Activated naive CD8-positive, alpha-beta T cell (primary cell): Measurements from ENCODE around the gene RBM47.
"Not testable (repeated sequence)": the region's sequence is repeated elsewhere in the genome, so short reads cannot be mapped to it uniquely, and the experiment has no call there.

Experiments used
- H3K27ac Mint-ChIP-seq: one replicate; pipeline ENCODE4 v1.8.0; 2021; ENCODE audit warnings: mixed read lengths
- H3K27me3 Mint-ChIP-seq: one replicate; pipeline ENCODE4 v1.8.0; 2021; ENCODE audit warnings: mixed read lengths
- H3K36me3 Mint-ChIP-seq: one replicate; pipeline ENCODE4 v1.8.0; 2021; ENCODE audit warnings: mixed read lengths
- H3K4me1 Mint-ChIP-seq: one replicate; pipeline ENCODE4 v1.8.0; 2021; ENCODE audit warnings: low read depth, mixed read lengths
- H3K4me3 Mint-ChIP-seq: one replicate; pipeline ENCODE4 v1.8.0; 2021; ENCODE audit warnings: mild to moderate bottlenecking, mixed read lengths
- H3K9me3 Mint-ChIP-seq: one replicate; pipeline ENCODE4 v1.8.0; 2021; ENCODE audit warnings: low read depth, mixed read lengths

Gene RBM47

GRCh38 chr4:40409835-40410234 lies 219.8 kb downstream of the RBM47 start:
- no peak overlapping the region for H3K27ac Mint-ChIP-seq
- no peaks in the 10 kb centered on the region for H3K27me3 Mint-ChIP-seq
- H3K4me3 Mint-ChIP-seq = no peak overlapping the region
- no peaks in the 10 kb centered on the region for H3K4me1 Mint-ChIP-seq
- H3K36me3 Mint-ChIP-seq = peaks cover 13% of the 10 kb centered on the region
- H3K9me3 Mint-ChIP-seq = no peaks in the 10 kb centered on the region

- not testable (repeated sequence) for H3K27ac Mint-ChIP-seq, H3K4me3 Mint-ChIP-seq, H3K4me1 Mint-ChIP-seq, H3K27me3 Mint-ChIP-seq, H3K9me3 Mint-ChIP-seq
- peaks cover 13% of the 10 kb centered on the region for H3K36me3 Mint-ChIP-seq
Observed at GRCh38 chr4:40407468-40407867, 222.2 kb downstream of the RBM47 start.

GRCh38 chr4:40406340-40406739 lies 223.3 kb downstream of the RBM47 start:
- Mint-ChIP-seq H3K4me1 (no peaks in the 10 kb centered on the region), H3K27me3 (no peaks in the 10 kb centered on the region), H3K36me3 (peaks cover 13% of the 10 kb centered on the region), H3K27ac (no peak overlapping the region), H3K4me3 (no peak overlapping the region), H3K9me3 (no peaks in the 10 kb centered on the region)

- no peak overlapping the region for H3K4me3 Mint-ChIP-seq
- no peak overlapping the region for H3K27ac Mint-ChIP-seq
- no peaks in the 10 kb centered on the region for H3K4me1 Mint-ChIP-seq
- no peaks in the 10 kb centered on the region for H3K27me3 Mint-ChIP-seq
- H3K9me3 Mint-ChIP-seq = no peaks in the 10 kb centered on the region
- H3K36me3 Mint-ChIP-seq = peaks cover 13% of the 10 kb centered on the region
Observed at GRCh38 chr4:40405193-40405592, 224.5 kb downstream of the RBM47 start.

- Mint-ChIP-seq H3K27me3 (no peaks in the 10 kb centered on the region), H3K4me3 (no peak overlapping the region), H3K4me1 (no peaks in the 10 kb centered on the region), H3K9me3 (no peaks in the 10 kb centered on the region), H3K27ac (no peak overlapping the region), H3K36me3 (peaks cover 13% of the 10 kb centered on the region)
Observed at GRCh38 chr4:40403081-40403480, 226.6 kb downstream of the RBM47 start.

GRCh38 chr4:40402556-40402955 lies 227.1 kb downstream of the RBM47 start:
- H3K4me3 Mint-ChIP-seq = no peak overlapping the region
- no peaks in the 10 kb centered on the region for H3K9me3 Mint-ChIP-seq
- no peaks in the 10 kb centered on the region for H3K4me1 Mint-ChIP-seq
- no peak overlapping the region for H3K27ac Mint-ChIP-seq
- no peaks in the 10 kb centered on the region for H3K27me3 Mint-ChIP-seq
- peaks cover 9% of the 10 kb centered on the region for H3K36me3 Mint-ChIP-seq

- H3K9me3 Mint-ChIP-seq = no peaks in the 10 kb centered on the region
- no peak overlapping the region for H3K27ac Mint-ChIP-seq
- H3K27me3 Mint-ChIP-seq = no peaks in the 10 kb centered on the region
- no peak overlapping the region for H3K4me3 Mint-ChIP-seq
- H3K36me3 Mint-ChIP-seq = peaks cover 5% of the 10 kb centered on the region
- no peaks in the 10 kb centered on the region for H3K4me1 Mint-ChIP-seq
Observed at GRCh38 chr4:40401631-40402030, 228.0 kb downstream of the RBM47 start.

GRCh38 chr4:40401096-40401495 lies 228.6 kb downstream of the RBM47 start:
- H3K27ac Mint-ChIP-seq = no peak overlapping the region
- H3K27me3 Mint-ChIP-seq = no peaks in the 10 kb centered on the region
- no peaks in the 10 kb centered on the region for H3K9me3 Mint-ChIP-seq
- H3K4me1 Mint-ChIP-seq = no peaks in the 10 kb centered on the region
- H3K4me3 Mint-ChIP-seq = no peak overlapping the region
- H3K36me3 Mint-ChIP-seq = peaks cover under 1% of the 10 kb centered on the region

- Mint-ChIP-seq H3K4me3 (no peak overlapping the region), H3K9me3 (no peaks in the 10 kb centered on the region), H3K27me3 (no peaks in the 10 kb centered on the region), H3K27ac (no peak overlapping the region), H3K4me1 (no peaks in the 10 kb centered on the region), H3K36me3 (no peaks in the 10 kb centered on the region)
Observed at GRCh38 chr4:40399578-40399977, 230.1 kb downstream of the RBM47 start.

GRCh38 chr4:40395908-40396793 lies 233.5 kb downstream of the RBM47 start:
- Mint-ChIP-seq H3K36me3 (no peaks in the 10 kb centered on the region), H3K4me1 (no peaks in the 10 kb centered on the region), H3K27me3 (no peaks in the 10 kb centered on the region), H3K4me3 (no peak overlapping the region), H3K27ac (no peak overlapping the region), H3K9me3 (no peaks in the 10 kb centered on the region)

GRCh38 chr4:40395166-40395900 lies 234.3 kb downstream of the RBM47 start:
- H3K9me3 Mint-ChIP-seq = no peaks in the 10 kb centered on the region
- no peaks in the 10 kb centered on the region for H3K27me3 Mint-ChIP-seq
- no peak overlapping the region for H3K27ac Mint-ChIP-seq
- no peaks in the 10 kb centered on the region for H3K4me1 Mint-ChIP-seq
- H3K36me3 Mint-ChIP-seq = no peaks in the 10 kb centered on the region
- no peak overlapping the region for H3K4me3 Mint-ChIP-seq

- H3K4me3 Mint-ChIP-seq = no peak overlapping the region
- H3K36me3 Mint-ChIP-seq = no peaks in the 10 kb centered on the region
- H3K9me3 Mint-ChIP-seq = no peaks in the 10 kb centered on the region
- no peaks in the 10 kb centered on the region for H3K4me1 Mint-ChIP-seq
- H3K27me3 Mint-ChIP-seq = no peaks in the 10 kb centered on the region
- H3K27ac Mint-ChIP-seq = no peak overlapping the region
Observed at GRCh38 chr4:40394236-40394635, 235.4 kb downstream of the RBM47 start.

- not testable (repeated sequence) for H3K36me3 Mint-ChIP-seq, H3K4me3 Mint-ChIP-seq, H3K9me3 Mint-ChIP-seq, H3K4me1 Mint-ChIP-seq, H3K27me3 Mint-ChIP-seq, H3K27ac Mint-ChIP-seq
Observed at GRCh38 chr4:40392241-40392640, 237.4 kb downstream of the RBM47 start.

GRCh38 chr4:40389986-40390385 lies 239.7 kb downstream of the RBM47 start:
- H3K4me3 Mint-ChIP-seq = no peak overlapping the region
- no peak overlapping the region for H3K27ac Mint-ChIP-seq
- peaks cover 3% of the 10 kb centered on the region for H3K4me1 Mint-ChIP-seq
- no peaks in the 10 kb centered on the region for H3K36me3 Mint-ChIP-seq
- no peaks in the 10 kb centered on the region for H3K9me3 Mint-ChIP-seq
- H3K27me3 Mint-ChIP-seq = no peaks in the 10 kb centered on the region

- no peak overlapping the region for H3K27ac Mint-ChIP-seq
Observed at GRCh38 chr4:40388239-40388638, 241.4 kb downstream of the RBM47 start.

More at GRCh38 chr4:40388239-40388638, 241.4 kb downstream of the RBM47 start:
- no peaks in the 10 kb centered on the region for H3K27me3 Mint-ChIP-seq
- no peaks in the 10 kb centered on the region for H3K36me3 Mint-ChIP-seq
- peaks cover 3% of the 10 kb centered on the region for H3K4me1 Mint-ChIP-seq
- H3K9me3 Mint-ChIP-seq = no peaks in the 10 kb centered on the region
- no peak overlapping the region for H3K4me3 Mint-ChIP-seq
